ENCODE results near the gene NUAK1. TPM values are rescaled to one million over a fixed set of nuclear protein-coding genes. Genes with fewer than 3 reads are reported as not detected.
A peak's percentile ranks its signal among the peaks of the same experiment; 100 is the strongest.

NUAK1 gene
- total and polyA plus RNA-seq, 2 experiments from 2014 or later, result 13.4 to 29.6 TPM

GRCh38 chr12:106058256-106059182 is 80.2 kb downstream of the NUAK1 start:
- Histone ChIP-seq H4K20me1 (ENCODE audit: insufficient read depth) (no peaks in the 10 kb centered on the region), H3K27ac (peak overlapping the region; percentile 11; the same call in 1 of the 2 replicates), H3K79me2 (ENCODE audit: insufficient read depth) (no peaks in the 10 kb centered on the region), H3K4me1 (ENCODE audit: insufficient read depth) (peaks cover 25% of the 10 kb centered on the region), H3K9ac (no peak overlapping the region), H3K4me2 (ENCODE audit: unreplicated experiment) (peak overlapping the region; percentile 7), H3K9me2 (ENCODE audit: insufficient read depth) (no peaks in the 10 kb centered on the region), H3K9me3 (ENCODE audit: low read depth) (no peaks in the 10 kb centered on the region), H3K36me3 (ENCODE audit: low read depth) (peaks cover 9% of the 10 kb centered on the region; the same call in 1 of the 2 replicates), H3K27me3 (replicated peaks; ENCODE audit: insufficient read depth) (no peaks in the 10 kb centered on the region), H3F3A (ENCODE audit: insufficient read depth) (peaks cover 52% of the 10 kb centered on the region), H2AFZ (no peak overlapping the region), H3K4me3 (no peak overlapping the region)
- peak; percentile 83 for DNase-seq
- 7 to 21% methylated on average over 4 of the region's 4 CpGs for WGBS, 2 experiments (ENCODE audit: low coverage in 1 of 2, low lambda C conversion rate in 2 of 2, missing lambda C conversion rate in 2 of 2)
- TF ChIP-seq EZH2phosphoT487 (IDR thresholded peaks at IDR 0.05; ENCODE audit: insufficient read depth, low read depth) (no peak), EZH2 (IDR thresholded peaks at IDR 0.05; ENCODE audit: insufficient read depth, poor library complexity, severe bottlenecking) (no peak)
- in situ Hi-C loops (cut with MboI), result no loop called here

GRCh38 chr12:106054049-106054448 is 84.7 kb downstream of the NUAK1 start:
- Histone ChIP-seq H2AFZ (no peak overlapping the region), H3K36me3 (ENCODE audit: low read depth) (0 out of 2 replicates have a peak, but pooled peaks cover 4% of the 10 kb centered on the region), H3K9ac (no peak overlapping the region), H3K9me3 (ENCODE audit: low read depth) (no peaks in the 10 kb centered on the region), H3K4me2 (ENCODE audit: unreplicated experiment) (peak overlapping the region; percentile 26), H3K4me3 (no peak overlapping the region), H4K20me1 (ENCODE audit: insufficient read depth) (no peaks in the 10 kb centered on the region), H3K27me3 (replicated peaks; ENCODE audit: insufficient read depth) (no peaks in the 10 kb centered on the region), H3K4me1 (ENCODE audit: insufficient read depth) (peaks cover 44% of the 10 kb centered on the region), H3F3A (ENCODE audit: insufficient read depth) (peaks cover 32% of the 10 kb centered on the region), H3K27ac (no peak overlapping the region), H3K9me2 (ENCODE audit: insufficient read depth) (no peaks in the 10 kb centered on the region), H3K79me2 (ENCODE audit: insufficient read depth) (no peaks in the 10 kb centered on the region)
- TF ChIP-seq EZH2 (IDR thresholded peaks at IDR 0.05; ENCODE audit: insufficient read depth, poor library complexity, severe bottlenecking), result no peak
- no peak for TF ChIP-seq EZH2phosphoT487 (IDR thresholded peaks at IDR 0.05; ENCODE audit: insufficient read depth, low read depth)
- DNase-seq, result peak; percentile 50
- in situ Hi-C loops (cut with MboI), result no loop called here

GRCh38 chr12:106051853-106052531 is 86.8 kb downstream of the NUAK1 start:
- no peaks in the 10 kb centered on the region for H3K9me3 ChIP-seq (ENCODE audit: low read depth)
- 0 out of 2 replicates have a peak, but pooled peaks cover 4% of the 10 kb centered on the region for H3K36me3 ChIP-seq (ENCODE audit: low read depth)
- no peak overlapping the region for H3K9ac ChIP-seq
- TF ChIP-seq EZH2phosphoT487 (IDR thresholded peaks at IDR 0.05; ENCODE audit: insufficient read depth, low read depth) (no peak), EZH2 (IDR thresholded peaks at IDR 0.05; ENCODE audit: insufficient read depth, poor library complexity, severe bottlenecking) (no peak)
- H3K4me2 ChIP-seq (ENCODE audit: unreplicated experiment), result peak overlapping the region; percentile 39
- peaks cover 18% of the 10 kb centered on the region for H3F3A ChIP-seq (ENCODE audit: insufficient read depth)
- no peak overlapping the region for H3K27ac ChIP-seq
- in situ Hi-C loops (cut with MboI), result no loop called here
- H4K20me1 ChIP-seq (ENCODE audit: insufficient read depth), result no peaks in the 10 kb centered on the region
- WGBS, 2 experiments (ENCODE audit: low coverage in 1 of 2, low lambda C conversion rate in 2 of 2, missing lambda C conversion rate in 2 of 2), result 24 to 25% methylated on average over 6 of the region's 6 CpGs
- H3K4me1 ChIP-seq (ENCODE audit: insufficient read depth), result peaks cover 31% of the 10 kb centered on the region
- H3K4me3 ChIP-seq, result no peak overlapping the region
- H2AFZ ChIP-seq, result no peak overlapping the region
- H3K9me2 ChIP-seq (ENCODE audit: insufficient read depth), result no peaks in the 10 kb centered on the region
- H3K27me3 ChIP-seq (replicated peaks; ENCODE audit: insufficient read depth), result no peaks in the 10 kb centered on the region
- DNase-seq, result peak; percentile 46
- no peaks in the 10 kb centered on the region for H3K79me2 ChIP-seq (ENCODE audit: insufficient read depth)

DNA sequence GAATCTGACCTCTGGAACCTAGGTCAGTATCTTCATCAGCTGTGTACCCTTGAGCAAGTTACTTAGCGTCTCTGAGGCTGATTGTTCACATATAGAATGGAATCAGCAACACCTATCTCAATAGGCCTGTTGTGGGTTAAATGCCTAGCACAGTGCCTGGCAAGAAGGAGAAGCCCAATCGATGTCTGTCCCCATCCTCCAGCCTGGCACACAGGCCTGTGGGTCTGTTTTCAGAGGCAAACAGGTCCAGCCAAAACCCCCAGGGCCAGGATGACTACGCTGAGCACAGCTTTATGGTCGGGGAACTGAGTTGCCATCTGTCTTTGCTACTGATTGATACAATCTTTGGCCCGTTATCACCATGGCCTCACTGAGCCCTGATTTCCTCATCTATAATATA is 89.2 kb downstream of the NUAK1 start:
- Histone ChIP-seq H3K36me3 (ENCODE audit: low read depth) (no peaks in the 10 kb centered on the region), H3K79me2 (ENCODE audit: insufficient read depth) (no peaks in the 10 kb centered on the region), H3K9ac (no peak overlapping the region), H3K4me3 (no peak overlapping the region), H3K4me1 (ENCODE audit: insufficient read depth) (peaks cover 39% of the 10 kb centered on the region), H3K4me2 (ENCODE audit: unreplicated experiment) (no peak overlapping the region), H4K20me1 (ENCODE audit: insufficient read depth) (no peaks in the 10 kb centered on the region), H3K27me3 (replicated peaks; ENCODE audit: insufficient read depth) (no peaks in the 10 kb centered on the region), H2AFZ (no peak overlapping the region), H3K9me2 (ENCODE audit: insufficient read depth) (no peaks in the 10 kb centered on the region), H3K27ac (no peak overlapping the region), H3F3A (ENCODE audit: insufficient read depth) (peaks cover 22% of the 10 kb centered on the region), H3K9me3 (ENCODE audit: low read depth) (no peaks in the 10 kb centered on the region)
- no peak for DNase-seq
- in situ Hi-C loops (cut with MboI), result no loop called here
- 75 to 76% methylated on average over 5 of the region's 5 CpGs for WGBS, 2 experiments (ENCODE audit: low coverage in 1 of 2, low lambda C conversion rate in 2 of 2, missing lambda C conversion rate in 2 of 2)
- TF ChIP-seq EZH2phosphoT487 (IDR thresholded peaks at IDR 0.05; ENCODE audit: insufficient read depth, low read depth) (no peak), EZH2 (IDR thresholded peaks at IDR 0.05; ENCODE audit: insufficient read depth, poor library complexity, severe bottlenecking) (no peak)

Data from GM23248 (cell line).